ENCODE measurements around the gene RPS3. TPM values are rescaled to one million over a fixed set of nuclear protein-coding genes. Genes with fewer than 3 reads are reported as not detected.

Gene RPS3
- total RNA-seq, 1 experiment from 2014 or later: 3,444 TPM

Other genes with a start within 250 kb of the RPS3 start
- not detected in 2 replicates for gene SLCO2B1, start 248.4 kb upstream of the RPS3 start, total RNA-seq (2014; rRNA removed; shearing (Covaris generic); ENCODE audit: low replicate concordance)
- gene TPBGL, start 158.7 kb upstream of the RPS3 start, total RNA-seq (2014; rRNA removed; shearing (Covaris generic); ENCODE audit: low replicate concordance): not detected in 2 replicates
- 8.0 and 17.2 TPM in 2 replicates for gene ARRB1, start 47.9 kb upstream of the RPS3 start, total RNA-seq (2014; rRNA removed; shearing (Covaris generic); ENCODE audit: low replicate concordance)
- 0.12 and 3.9 TPM in 2 replicates for gene KLHL35, start 33.7 kb downstream of the RPS3 start, total RNA-seq (2014; rRNA removed; shearing (Covaris generic); ENCODE audit: low replicate concordance)
- 15.2 and 16.2 TPM in 2 replicates for gene GDPD5, start 126.4 kb downstream of the RPS3 start, total RNA-seq (2014; rRNA removed; shearing (Covaris generic); ENCODE audit: low replicate concordance)
- gene SERPINH1, start 162.7 kb downstream of the RPS3 start, total RNA-seq (2014; rRNA removed; shearing (Covaris generic); ENCODE audit: low replicate concordance): 1,157 and 1,275 TPM in 2 replicates

Measured in MG63 (cell line).